Ammon's horn (tissue), 1 donor: Measurements from ENCODE around the gene PAX8.

ENCODE experiments used
- DNase-seq: peaks from one replicate; pipeline ENCODE4 v3.0.0-alpha.2; 2016; ENCODE audit warnings: low spot score

PAX8 gene

DNA sequence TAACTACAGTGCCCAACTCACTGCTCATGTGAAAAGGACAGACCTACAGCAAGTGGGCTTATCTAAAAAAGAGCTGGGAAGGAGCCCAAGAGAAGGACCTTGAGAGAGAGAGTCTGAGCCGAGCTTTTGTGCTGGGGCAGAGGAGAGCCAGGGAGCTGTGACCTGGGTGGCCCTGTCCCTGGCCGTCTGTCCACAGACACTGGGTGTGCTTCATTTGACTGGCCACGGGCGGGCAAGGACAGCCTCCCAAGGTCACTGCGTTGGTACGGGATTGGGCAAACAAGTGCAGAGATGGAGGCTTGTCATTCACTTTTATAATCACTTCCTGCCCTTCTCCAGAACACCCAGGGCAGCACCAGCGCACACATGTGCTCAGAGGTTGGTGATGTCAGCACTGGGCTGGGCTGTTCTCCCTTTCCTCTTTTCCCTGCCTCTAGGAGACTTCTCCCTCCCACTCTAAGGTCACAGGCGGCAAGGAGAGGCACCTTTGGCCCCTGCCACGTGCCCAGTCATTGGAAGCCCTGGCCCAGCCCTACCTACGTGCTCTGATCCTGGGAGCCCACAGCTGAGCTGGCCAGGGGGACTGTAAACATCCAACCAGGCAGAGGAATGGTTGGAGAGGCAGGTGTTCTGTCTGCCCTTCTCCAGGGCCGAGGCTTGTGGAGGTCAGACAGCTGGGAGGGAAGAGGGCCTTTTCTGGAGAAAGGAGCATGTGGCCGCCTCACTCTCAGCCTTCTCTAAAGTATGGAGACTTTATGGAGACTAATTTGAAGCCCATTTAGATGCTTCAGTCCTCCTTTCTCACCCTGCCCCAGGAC, 111.4 kb downstream of the PAX8 start:
- no peak for DNase-seq

DNA sequence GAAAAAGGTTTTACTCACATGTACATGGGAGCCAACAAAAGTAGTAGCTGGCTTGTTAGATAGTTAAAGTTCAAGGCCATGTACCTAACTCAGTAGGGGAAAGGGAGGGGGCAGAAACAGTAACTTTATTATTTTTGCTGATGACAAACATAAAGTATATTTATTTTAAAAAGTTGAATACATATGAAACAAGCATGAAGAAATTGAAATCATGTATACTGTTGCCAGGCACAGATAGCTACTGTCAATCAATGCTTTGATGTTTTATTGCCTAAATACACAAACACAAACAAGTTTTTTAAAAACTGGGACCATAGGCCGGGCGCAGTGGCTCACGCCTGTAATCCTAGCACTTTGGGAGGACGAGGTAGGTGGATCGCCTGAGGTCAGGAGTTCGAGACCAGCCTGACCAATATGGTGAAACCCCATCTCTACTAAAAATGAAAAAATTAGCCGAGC, 112.5 kb downstream of the PAX8 start:
- no peak for DNase-seq
